HPDE6-E6E7 (cell line): Measurements from ENCODE around the gene TTLL1.

Experiments used
- DNase-seq: peaks from one replicate; pipeline ENCODE4 v3.0.0; 2011; ENCODE audit warnings: missing footprints; ENCODE audit errors: extremely low spot score

TTLL1 gene

DNA sequence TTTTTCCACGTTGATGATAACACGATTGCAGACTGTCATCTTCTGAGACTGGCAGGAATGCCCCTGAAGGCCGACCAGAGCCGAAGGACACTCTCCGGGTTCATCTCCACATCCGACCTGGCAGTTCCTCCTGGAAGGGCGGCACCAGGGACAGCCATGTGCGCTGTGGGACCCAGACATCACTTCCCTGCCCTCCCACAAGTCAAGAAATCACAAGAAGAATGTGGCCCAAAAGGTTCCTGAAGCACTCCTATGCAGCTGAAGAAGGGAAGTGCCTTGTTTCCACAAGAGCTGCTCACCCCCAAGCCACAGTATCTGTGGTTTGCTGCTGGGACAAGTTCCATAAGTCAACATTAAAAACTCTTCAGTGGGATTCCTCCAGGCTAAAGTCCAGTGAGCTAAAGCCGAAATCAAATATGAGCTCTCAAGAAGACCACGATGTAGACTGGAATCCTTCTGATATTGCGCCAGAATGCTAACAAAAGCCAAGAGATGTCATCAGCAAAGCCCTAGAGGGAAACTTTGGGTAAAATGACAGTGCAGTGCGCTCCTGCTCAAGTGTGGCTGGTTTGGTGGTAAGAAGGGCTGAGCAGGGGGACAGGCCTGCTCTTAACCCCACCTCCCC lies 95.4 kb downstream of the TTLL1 start:
- no peak for DNase-seq

DNA sequence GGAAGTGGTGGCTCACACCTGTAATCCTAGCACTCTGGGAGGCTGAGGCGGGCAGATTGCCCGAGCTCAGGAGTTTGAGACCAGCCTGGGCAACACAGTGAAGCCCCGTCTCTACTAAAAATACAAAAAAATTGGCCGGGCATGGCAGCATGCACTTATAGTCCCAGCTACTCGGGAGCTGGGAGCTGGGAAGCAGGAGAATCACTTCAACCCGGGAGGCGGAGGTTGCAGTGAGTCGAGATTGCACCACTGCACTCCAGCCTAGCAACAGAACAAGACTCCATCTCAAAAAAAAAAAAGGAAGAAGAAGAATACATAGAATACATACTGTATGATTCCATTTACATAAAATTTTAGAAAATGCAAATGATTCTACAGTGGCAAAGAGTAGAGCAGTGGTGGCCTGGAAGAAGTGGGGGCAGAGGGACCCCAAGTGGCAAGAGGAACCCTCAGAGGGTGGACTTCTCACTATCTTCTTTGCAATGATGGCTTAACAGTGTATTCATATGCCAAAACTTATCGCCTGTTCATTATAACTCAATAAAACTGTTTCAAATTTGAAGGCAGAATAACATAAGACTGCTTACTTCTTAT lies 96.2 kb downstream of the TTLL1 start:
- DNase-seq = no peak

DNA sequence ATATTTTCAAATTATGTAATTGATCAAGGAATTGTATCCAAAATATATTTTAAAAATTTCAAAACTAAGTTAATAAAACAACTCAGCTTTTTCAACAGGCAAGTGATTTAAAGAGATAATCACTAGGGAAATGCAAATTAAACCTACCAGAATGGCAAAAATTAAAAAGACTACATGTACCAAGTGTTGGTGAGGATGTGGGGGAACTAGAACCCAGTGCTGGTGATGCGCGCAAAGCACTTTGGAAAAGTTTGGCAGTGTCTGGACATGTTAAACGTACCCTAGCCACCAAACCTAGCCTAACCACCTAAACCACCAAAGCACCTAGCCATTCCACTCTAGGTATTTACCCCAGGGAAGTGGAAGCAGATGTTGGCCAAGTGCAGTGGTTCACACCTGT lies 97.1 kb downstream of the TTLL1 start:
- DNase-seq = no peak

DNA sequence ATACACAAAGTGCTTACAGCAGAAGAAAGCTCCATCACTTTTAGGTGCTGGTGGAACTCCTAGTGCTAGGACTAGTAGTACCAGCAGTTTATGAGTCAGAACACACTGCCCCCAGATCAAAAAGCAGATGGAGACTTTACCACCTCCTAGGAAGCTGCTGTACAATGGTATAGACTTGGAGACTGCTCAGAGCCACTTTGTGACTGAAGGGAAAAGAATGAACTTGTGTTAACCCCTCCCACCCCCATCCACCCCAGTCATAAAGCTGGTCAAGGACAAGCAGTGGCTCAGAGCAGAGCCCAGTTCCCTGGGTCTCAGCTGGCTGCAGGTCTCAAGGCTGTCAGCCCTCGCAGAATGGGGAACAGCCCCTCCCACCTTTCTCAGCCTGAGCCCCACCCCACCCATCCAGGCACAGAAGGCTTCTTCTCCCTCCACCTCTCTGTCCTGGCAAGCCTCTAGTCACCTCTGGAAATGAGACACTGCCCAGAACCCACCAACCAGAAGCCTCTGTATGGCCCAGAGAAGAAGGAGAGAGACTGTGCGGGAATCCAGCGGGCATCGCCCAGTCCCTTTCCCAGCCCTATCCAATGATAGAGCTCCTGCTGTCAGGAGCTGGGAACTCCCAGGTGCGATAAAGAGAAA lies 98.1 kb downstream of the TTLL1 start:
- no peak for DNase-seq

DNA sequence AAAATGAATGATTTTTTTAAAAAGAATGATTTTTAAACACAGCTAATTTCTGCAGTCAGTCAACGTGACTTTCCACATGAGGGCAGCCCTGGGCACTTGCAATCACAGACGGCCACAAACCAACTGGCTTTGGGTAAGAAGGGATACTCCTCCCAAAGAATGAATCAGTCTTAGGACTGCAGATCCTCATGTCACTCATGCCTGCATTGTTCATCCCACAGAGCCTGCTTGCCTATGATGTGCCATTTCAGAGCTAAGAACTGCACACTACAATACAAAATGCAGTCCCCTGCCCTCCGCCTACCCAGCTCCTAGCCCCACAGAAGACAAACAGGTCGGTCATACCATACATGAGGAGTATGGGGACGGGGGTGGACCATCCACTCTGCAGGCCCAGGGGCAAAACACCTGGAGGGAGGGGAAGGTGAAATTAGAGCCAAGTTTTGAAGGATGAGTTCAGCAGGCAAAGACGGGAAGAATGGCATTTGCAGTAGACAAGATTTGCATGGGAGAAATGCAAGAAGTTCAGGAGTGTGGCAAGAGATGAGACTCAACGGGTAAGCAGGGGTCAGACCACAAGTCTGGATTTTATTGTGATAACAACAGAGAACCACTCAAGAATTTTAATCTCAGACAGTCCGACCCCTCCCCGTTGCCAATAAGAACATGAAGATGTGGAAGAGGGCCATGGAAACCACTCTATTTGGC lies 98.9 kb downstream of the TTLL1 start:
- peak; percentile 86 for DNase-seq
